Motor neuron (in vitro differentiated cells): ENCODE data around the gene FAM163B. TPM values are rescaled to one million over a fixed set of nuclear protein-coding genes. Genes with fewer than 3 reads are reported as not detected.

ENCODE experiments used
- ATAC-seq, 8 experiments: fragments of 200-7000 bp; cut with Tn5 transposase; replicated peaks in 6 of 8; 2 replicates each; pipeline ENCODE4 v1.8.0; 2021; ENCODE audit warnings: mild to moderate bottlenecking in 8 of 8, moderate library complexity in 8 of 8
- H3K27ac ChIP-seq, 2 donors: fragments of 250-450 bp; sonication (Bioruptor Pico); 2 replicates each; pipeline ENCODE4 v1.9.0; 2021; ENCODE audit warnings: antibody characterized with exemption in 2 of 2, mild to moderate bottlenecking in 2 of 2, moderate library complexity in 1 of 2
- H3K4me1 ChIP-seq, 2 donors: fragments of 250-450 bp; sonication (Bioruptor Pico); replicated peaks in 1 of 2; 2 replicates each; pipeline ENCODE4 v1.6.1; 2021; ENCODE audit warnings: antibody characterized with exemption in 2 of 2, mild to moderate bottlenecking in 2 of 2, moderate library complexity in 1 of 2
- H3K4me3 ChIP-seq, 5 donors: fragments of 250-450 bp; sonication (Bioruptor Pico); 2 replicates each; pipeline ENCODE4 v1.9.0; 2021; ENCODE audit warnings: antibody characterized with exemption in 5 of 5, mild to moderate bottlenecking in 5 of 5, moderate library complexity in 4 of 5
- WGBS, 10 experiments: fragments of 450-650 bp; shearing (Covaris generic); methylation state at CpG; one replicate each; pipeline ENCODE4 v1.0.0; 2022; 5-methylcytosine and 5-hydroxymethylcytosine counted together
- in situ Hi-C, 9 experiments: fragments of 400-800 bp; cut with MboI; loops; one replicate each; pipeline ENCODE4 v1.15.0; 2021; ENCODE audit warnings: low sequenced_read_pairs in 9 of 9, low pct_unique_long_range_greater_than_20kb in 2 of 9; ENCODE audit not compliant: unreplicated experiment in 9 of 9
- total RNA-seq, 8 experiments: library from RNA; unstranded; fragments of 300-600 nt; gene quantifications; 2 replicates each; pipeline versions ENCODE4 v1.2.3 to v1.2.4, GENCODE V29; 2022

Gene FAM163B
- total RNA-seq, 8 experiments from 2014 or later, result 0.36 to 1.9 (median 0.78) TPM; not detected in 1

DNA sequence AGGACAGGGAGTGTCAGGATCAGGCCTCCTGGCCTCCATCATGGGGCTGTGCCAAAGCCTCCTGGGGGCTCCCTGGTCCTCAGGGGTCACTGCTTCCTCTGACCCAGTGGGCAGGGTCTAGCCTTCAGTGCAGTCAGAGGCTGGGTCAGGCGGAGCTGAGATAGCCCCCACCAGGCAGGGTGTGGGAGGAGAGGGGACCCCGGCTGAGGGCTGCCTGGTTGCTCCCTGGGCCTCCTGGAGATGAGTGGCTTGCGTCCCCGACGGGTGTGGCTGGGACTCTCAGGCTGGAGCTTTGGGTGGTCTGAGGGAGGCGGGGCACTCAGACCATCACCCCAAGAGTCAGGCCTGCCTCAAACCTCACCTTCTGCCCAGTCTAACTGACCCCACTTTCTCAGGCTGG, 21.7 kb downstream of the FAM163B start:
- in situ Hi-C loops, result no loop called here
- no peak for ATAC-seq
- WGBS, 10 experiments, result 100% methylated on average over 1 to 2 of the region's 6 CpGs; no CpG with 5 or more reads in 8 of the 10 experiments

DNA sequence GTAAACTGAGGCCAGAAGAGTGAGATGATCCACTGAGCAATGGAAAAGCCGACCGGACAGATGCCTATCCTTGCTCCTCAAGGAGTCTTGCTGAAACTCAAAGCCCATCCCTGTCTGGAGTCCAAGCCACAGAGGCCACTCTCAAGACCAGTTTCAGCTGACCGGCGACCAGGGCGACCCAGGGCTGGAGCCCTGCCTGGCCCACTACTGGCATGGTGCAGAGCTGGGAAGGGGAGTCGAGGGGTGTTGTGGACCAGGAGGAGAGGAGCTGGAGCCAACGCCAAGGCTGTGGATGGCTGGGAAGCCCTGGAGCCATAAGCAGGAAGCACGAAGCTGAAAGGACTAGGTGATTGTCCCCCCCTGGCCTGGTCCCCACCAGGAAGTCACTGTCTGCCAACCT, 22.1 kb downstream of the FAM163B start:
- ATAC-seq, result no peak
- in situ Hi-C loops, result no loop called here
- WGBS, 10 experiments, result 0 to 100% (median 97%) methylated on average over 1 to 7 of the region's 8 CpGs; no CpG with 5 or more reads in 6 of the 10 experiments

More for the DNA sequence above, 21.7 kb downstream of the FAM163B start:
- Histone ChIP-seq H3K4me3 (no peak overlapping the region), H3K27ac (no peak overlapping the region), H3K4me1 (peaks cover 25% of the 10 kb centered on the region in 2 donors)

GRCh38 chr9:133585481-133586351, 23.5 kb downstream of the FAM163B start:
- H3K27ac ChIP-seq, result no peak overlapping the region
- in situ Hi-C loops, result no loop called here
- H3K4me3 ChIP-seq, result no peak overlapping the region
- peak in 4 of 8 experiments; percentile 1 to 6 (median 3) for ATAC-seq
- peaks cover 41 to 42% of the 10 kb centered on the region in 2 donors for H3K4me1 ChIP-seq
- WGBS, 10 experiments, result 40 to 75% (median 48%) methylated on average over 2 to 15 of the region's 43 CpGs; no CpG with 5 or more reads in 5 of the 10 experiments

More for the DNA sequence above, 22.1 kb downstream of the FAM163B start:
- Histone ChIP-seq H3K27ac (no peak overlapping the region), H3K4me3 (no peak overlapping the region), H3K4me1 (peaks cover 28 to 29% of the 10 kb centered on the region in 2 donors)

DNA sequence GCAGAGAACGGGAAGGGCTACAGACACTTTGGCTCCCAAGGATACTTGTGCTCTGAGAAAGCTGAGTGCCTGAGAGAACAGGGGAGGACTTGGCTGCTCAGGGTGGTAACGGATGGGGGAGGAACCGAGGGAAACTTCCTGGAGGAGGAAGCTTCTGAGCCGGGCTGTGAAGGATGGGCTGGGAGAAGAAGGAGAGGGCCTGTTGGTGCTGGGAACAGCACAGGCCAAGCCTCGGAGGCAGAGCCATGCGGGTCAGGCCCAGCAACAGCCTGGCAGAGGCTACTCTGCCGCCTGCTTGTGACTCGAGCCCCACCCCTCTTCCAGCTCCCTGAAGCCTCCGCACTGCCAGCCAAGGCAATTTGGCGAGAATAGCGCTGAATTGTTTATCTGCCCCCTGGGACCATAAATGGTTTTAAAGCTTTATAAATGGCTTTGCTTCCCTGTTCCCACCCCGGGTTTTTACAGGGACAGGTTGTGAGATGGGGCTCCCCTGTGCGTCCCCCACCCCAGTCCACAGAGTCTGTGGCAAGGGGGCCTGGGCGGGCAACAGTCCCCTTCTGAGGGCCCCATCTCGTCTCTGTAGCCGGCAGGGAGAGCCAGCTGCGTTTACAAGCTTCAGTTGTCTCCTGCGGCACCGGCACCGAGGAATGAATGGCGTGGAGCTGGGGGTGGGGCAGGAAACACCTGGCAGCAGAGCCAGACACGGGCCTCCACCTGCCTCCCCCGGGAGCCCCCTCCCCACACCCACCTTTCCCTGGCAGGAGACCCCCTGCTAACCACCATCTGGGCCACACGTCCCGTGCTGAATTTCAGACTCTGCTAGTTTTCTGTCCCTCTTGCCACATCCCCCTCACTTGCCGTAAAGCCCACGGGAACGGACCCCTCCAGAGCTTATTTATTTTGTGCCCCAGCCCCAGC, 24.4 kb downstream of the FAM163B start:
- in situ Hi-C loops, result no loop called here
- Histone ChIP-seq H3K27ac (no peak overlapping the region), H3K4me1 (peaks cover 42 to 51% of the 10 kb centered on the region in 2 donors), H3K4me3 (no peak overlapping the region)
- whole genome bisulfite sequencing, 10 experiments, result 0 to 60% (median 17%) methylated on average over 2 to 7 of the region's 28 CpGs; no CpG with 5 or more reads in 3 of the 10 experiments
- ATAC-seq, result peak in 7 of 8 experiments; percentile 29 to 82 (median 68)

- WGBS, 10 experiments, result 68 to 100% (median 90%) methylated on average over 1 to 3 of the region's 5 CpGs; no CpG with 5 or more reads in 5 of the 10 experiments
- no peak overlapping the region for H3K4me3 ChIP-seq
- peaks cover 42 to 52% of the 10 kb centered on the region in 2 donors for H3K4me1 ChIP-seq
- in situ Hi-C loops, result no loop called here
- ATAC-seq, result no peak
- no peak overlapping the region for H3K27ac ChIP-seq
Measured at GRCh38 chr9:133584167-133584558, 25.0 kb downstream of the FAM163B start.

GRCh38 chr9:133583586-133583985, 25.6 kb downstream of the FAM163B start:
- no peak overlapping the region for H3K4me3 ChIP-seq
- no peak overlapping the region for H3K27ac ChIP-seq
- peaks cover 42 to 57% of the 10 kb centered on the region in 2 donors for H3K4me1 ChIP-seq
- peak in 1 of 8 experiments; percentile 35 for ATAC-seq
- WGBS, 10 experiments, result 100% methylated on average over 1 of the region's 23 CpGs; no CpG with 5 or more reads in 9 of the 10 experiments
- in situ Hi-C loops, result no loop called here

DNA sequence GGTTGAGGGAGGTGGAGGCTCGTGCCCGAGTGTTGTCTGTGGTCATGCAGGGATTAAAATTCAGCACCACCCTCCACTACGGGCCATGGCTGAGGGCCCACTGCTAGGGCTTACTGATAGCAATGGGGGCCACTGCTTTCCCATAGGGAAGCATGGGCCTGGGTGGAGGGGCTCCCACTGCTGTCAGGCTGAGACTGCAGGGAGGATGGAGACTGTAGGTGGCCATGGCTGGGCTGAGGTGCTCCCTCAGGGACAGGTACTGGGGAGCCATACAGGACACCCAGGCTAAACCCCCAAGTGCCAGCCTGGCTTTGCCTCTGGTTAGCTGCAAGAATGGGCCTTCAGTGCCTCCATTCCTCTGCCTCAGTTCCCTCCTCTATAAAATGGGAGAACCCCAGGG, 26.1 kb downstream of the FAM163B start:
- 40 to 100% methylated on average over 1 of the region's 3 CpGs; no CpG with 5 or more reads in 8 of the 10 experiments for WGBS, 10 experiments
- H3K4me1 ChIP-seq, result peaks cover 44 to 60% of the 10 kb centered on the region in 2 donors
- no peak overlapping the region for H3K27ac ChIP-seq
- H3K4me3 ChIP-seq, result no peak overlapping the region
- in situ Hi-C loops, result no loop called here
- ATAC-seq, result no peak

DNA sequence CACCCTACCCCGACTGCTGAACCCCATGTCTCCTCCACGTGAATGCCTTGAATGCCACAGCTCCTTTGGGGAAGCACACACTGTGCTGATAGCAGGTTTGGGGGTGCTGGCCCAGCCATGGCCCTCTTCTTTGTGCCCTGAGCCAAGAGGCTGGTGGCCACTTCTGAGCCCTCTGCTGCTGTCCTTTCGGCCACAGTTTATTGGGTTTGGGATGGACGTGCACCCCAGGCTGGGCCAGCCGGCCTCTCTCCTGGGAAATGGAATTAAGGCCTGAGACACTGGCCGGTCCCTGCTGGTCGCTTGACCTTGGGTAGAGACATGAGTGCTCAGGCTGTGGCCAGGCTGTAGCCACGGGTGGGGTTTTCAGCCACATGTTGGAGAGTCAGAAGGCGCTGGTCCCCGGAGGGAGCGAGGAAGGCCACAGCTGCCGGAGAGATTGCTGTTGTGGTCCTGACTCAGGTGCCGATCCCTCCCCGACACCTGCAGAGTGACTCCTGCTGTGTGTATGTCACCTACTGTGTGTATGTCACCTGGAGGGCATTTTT, 26.6 kb downstream of the FAM163B start:
- ATAC-seq, result no peak
- in situ Hi-C loops, result no loop called here
- Histone ChIP-seq H3K27ac (no peak overlapping the region), H3K4me1 (peaks cover 46 to 61% of the 10 kb centered on the region in 2 donors), H3K4me3 (no peak overlapping the region)
- WGBS, 10 experiments, result 20 to 100% (median 80%) methylated on average over 1 to 6 of the region's 14 CpGs; no CpG with 5 or more reads in 3 of the 10 experiments

- Histone ChIP-seq H3K4me3 (no peak overlapping the region), H3K27ac (peak overlapping the region in 1 of 2 donors; percentile 15), H3K4me1 (peaks cover 52 to 69% of the 10 kb centered on the region in 2 donors)
- ATAC-seq, result peak in 5 of 8 experiments; percentile 12 to 60 (median 42)
- in situ Hi-C loops, result no loop called here
- WGBS, 10 experiments, result 32 to 87% (median 67%) methylated on average over 2 to 18 of the region's 19 CpGs; no CpG with 5 or more reads in 1 of the 10 experiments
Measured at GRCh38 chr9:133581513-133582343, 27.5 kb downstream of the FAM163B start.

- no peak overlapping the region for H3K4me3 ChIP-seq
- H3K4me1 ChIP-seq, result peaks cover 55 to 73% of the 10 kb centered on the region in 2 donors
- ATAC-seq, result no peak
- WGBS, 10 experiments, result 29 to 100% (median 61%) methylated on average over 1 to 4 of the region's 4 CpGs; no CpG with 5 or more reads in 3 of the 10 experiments
- no peak overlapping the region for H3K27ac ChIP-seq
- in situ Hi-C loops, result no loop called here
Measured at GRCh38 chr9:133581011-133581410, 28.2 kb downstream of the FAM163B start.

GRCh38 chr9:133580419-133580738, 28.8 kb downstream of the FAM163B start:
- 13 to 100% (median 62%) methylated on average over 1 to 6 of the region's 6 CpGs; no CpG with 5 or more reads in 1 of the 10 experiments for WGBS, 10 experiments
- in situ Hi-C loops, result no loop called here
- Histone ChIP-seq H3K4me1 (peaks cover 50 to 69% of the 10 kb centered on the region in 2 donors), H3K27ac (no peak overlapping the region), H3K4me3 (no peak overlapping the region)
- ATAC-seq, result no peak
